Retinal pigment epithelial cell (primary cell): Measurements from ENCODE around the gene BRI3BP.

Source experiments
- DNase-seq: peaks from one replicate; pipeline ENCODE4 v3.0.0-alpha.2; 2010; ENCODE audit warnings: low read depth
- H3K4me3 ChIP-seq: 2 replicates; pipeline ENCODE4 v1.5.1; 2011; ENCODE audit warnings: mild to moderate bottlenecking, low read length, control low read depth, moderate library complexity
- TF ChIP-seq, protein P1 (sequence below): conservative IDR thresholded peaks from 2 replicates; pipeline ENCODE4 v1.5.1; 2011; ENCODE audit warnings: low read depth, low read length, control low read depth, inconsistent platforms

The BRI3BP gene

GRCh38 chr12:124995200-124995961 is 1.9 kb downstream of the BRI3BP start:
- no peak for DNase-seq
- H3K4me3 ChIP-seq, result no peak overlapping the region
- TF ChIP-seq, protein P1, sequence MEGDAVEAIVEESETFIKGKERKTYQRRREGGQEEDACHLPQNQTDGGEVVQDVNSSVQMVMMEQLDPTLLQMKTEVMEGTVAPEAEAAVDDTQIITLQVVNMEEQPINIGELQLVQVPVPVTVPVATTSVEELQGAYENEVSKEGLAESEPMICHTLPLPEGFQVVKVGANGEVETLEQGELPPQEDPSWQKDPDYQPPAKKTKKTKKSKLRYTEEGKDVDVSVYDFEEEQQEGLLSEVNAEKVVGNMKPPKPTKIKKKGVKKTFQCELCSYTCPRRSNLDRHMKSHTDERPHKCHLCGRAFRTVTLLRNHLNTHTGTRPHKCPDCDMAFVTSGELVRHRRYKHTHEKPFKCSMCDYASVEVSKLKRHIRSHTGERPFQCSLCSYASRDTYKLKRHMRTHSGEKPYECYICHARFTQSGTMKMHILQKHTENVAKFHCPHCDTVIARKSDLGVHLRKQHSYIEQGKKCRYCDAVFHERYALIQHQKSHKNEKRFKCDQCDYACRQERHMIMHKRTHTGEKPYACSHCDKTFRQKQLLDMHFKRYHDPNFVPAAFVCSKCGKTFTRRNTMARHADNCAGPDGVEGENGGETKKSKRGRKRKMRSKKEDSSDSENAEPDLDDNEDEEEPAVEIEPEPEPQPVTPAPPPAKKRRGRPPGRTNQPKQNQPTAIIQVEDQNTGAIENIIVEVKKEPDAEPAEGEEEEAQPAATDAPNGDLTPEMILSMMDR, result no peak

GRCh38 chr12:124998705-124999104 is 5.3 kb downstream of the BRI3BP start:
- H3K4me3 ChIP-seq, result no peak overlapping the region
- TF ChIP-seq, protein P1, result no peak
- no peak for DNase-seq

DNA sequence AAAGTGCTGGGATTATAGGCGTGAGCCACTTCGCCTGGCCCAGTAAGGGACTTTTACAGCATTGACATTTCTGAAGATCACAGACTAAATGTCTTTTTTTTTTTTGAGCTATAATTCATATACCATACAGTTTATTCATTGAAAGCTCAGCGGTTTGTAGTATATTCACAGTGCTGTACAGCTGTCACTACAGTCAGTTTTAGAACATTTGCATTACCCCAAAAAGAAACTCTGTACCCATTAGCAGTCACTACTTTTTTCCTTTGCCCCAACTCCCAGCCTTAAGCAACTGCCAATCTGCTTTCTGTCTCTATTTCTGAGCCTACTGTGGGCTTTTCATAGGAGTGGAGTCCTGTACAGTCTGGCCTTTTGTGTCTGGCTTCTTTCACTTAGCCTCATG is 8.2 kb downstream of the BRI3BP start:
- TF ChIP-seq, protein P1, result no peak
- H3K4me3 ChIP-seq, result no peak overlapping the region
- no peak for DNase-seq

- DNase-seq, result no peak
- H3K4me3 ChIP-seq, result no peak overlapping the region
- TF ChIP-seq, protein P1, result no peak
Observed at GRCh38 chr12:125003021-125003420, 9.6 kb downstream of the BRI3BP start.

- no peak for DNase-seq
- no peak overlapping the region for H3K4me3 ChIP-seq
- TF ChIP-seq, protein P1, result no peak
Observed at GRCh38 chr12:125004621-125005020, 11.2 kb downstream of the BRI3BP start.

DNA sequence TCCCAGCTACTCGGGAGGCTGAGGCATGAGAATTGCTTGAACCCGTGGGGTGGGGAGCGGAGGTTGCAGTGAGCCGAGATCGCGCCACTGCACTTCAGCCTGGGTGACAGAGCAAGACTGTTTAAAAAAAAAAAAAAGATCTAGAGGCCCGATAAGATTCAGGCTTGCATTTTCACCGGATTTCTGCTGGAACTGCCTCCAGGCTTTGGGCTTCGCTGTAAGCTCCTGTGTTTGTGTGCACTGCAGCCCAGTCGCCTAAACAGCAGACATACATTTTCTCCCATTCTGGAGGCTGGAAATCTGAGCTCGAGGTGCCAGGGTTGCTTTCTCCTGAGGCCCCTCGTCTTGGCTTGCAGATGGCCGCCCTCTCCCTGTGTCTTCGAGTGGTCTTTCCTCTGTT is 12.2 kb downstream of the BRI3BP start:
- no peak for DNase-seq
- TF ChIP-seq, protein P1, result no peak

GRCh38 chr12:125006365-125006764 is 12.9 kb downstream of the BRI3BP start:
- TF ChIP-seq, protein P1, result no peak
- no peak overlapping the region for H3K4me3 ChIP-seq
- DNase-seq, result no peak

More for the DNA sequence above, 12.2 kb downstream of the BRI3BP start:
- H3K4me3 ChIP-seq, result no peak overlapping the region
